ENCODE measurements around the gene PRR23E.

The PRR23E gene

DNA sequence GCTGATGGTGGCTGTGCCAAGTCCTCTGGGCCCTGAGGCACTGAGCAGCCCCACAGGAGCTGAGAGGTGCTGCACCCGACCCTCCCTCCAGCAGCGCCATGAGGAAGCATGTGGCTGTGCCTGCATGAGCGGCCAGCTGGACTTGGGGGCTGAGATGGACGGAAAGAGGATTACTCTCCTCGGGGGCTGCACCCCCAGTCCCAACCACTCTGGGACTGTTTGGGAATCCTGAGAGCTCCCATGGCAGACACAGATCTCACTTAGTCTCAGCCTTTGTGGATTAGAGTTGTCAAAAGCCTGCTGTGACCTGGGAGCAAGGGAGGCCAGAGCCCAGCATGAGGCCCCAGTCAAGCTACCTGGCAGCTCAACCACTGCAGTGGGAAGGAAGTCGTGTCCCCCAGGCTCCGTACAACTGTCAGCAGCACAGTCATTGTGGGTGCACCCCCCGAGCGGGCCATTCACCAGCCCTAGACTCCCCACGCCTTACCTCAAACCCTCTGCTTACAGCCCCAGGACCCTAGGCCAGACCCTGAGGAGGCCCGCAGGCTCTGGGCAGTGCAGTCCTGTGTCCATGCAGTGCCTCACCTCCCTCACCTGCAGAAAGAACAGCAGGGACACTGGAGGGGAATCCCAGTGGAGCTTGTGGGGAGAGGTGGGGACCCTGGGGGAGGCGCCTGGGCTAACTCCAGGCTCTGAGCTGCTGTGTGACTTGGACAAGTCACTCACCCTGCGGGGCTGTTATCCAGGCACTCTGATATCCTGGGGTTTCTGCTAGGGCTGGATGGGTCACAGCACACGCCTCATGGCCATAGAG lies 17.1 kb downstream of the PRR23E start:
- no peak for DNase-seq (ENCODE audit: low read depth in 2 of 2)

DNA sequence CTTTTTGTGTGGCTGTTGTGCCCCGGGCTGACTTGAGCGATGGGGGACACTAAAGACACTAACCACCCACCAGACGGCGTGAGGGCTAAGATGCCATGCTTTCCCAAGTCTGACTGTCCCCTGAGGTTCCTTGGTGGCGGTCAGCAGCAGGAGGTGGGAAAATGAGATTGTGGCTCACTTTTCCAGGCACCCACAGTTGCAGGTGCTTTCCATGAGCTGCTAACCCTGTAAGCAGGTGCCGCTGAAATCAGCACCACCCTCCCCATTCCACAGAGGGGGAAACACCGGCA lies 17.7 kb downstream of the PRR23E start:
- DNase-seq (ENCODE audit: low read depth in 2 of 2): no peak

GRCh38 chr3:127211118-127212060 lies 18.5 kb downstream of the PRR23E start:
- DNase-seq (ENCODE audit: low read depth in 2 of 2): no peak

DNA sequence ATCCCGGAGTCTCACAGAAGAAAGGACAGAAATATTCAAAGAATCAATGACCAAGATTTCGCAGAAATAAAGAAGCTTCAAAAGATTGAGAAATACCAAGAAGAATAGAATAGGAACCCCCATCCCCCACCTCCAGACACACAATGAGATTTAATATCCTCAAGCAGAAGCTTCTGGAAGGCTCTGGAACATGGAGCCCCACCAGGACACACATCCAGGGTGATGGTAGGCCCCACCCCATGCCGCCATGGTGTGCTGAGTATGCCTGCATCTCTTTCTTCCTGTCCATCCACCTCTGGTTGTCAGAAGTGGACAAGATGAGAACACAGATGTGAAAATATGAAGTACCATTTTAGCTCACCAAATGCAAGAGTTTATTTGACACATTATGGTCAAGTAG lies 19.3 kb downstream of the PRR23E start:
- no peak for DNase-seq (ENCODE audit: low read depth in 2 of 2)

DNA sequence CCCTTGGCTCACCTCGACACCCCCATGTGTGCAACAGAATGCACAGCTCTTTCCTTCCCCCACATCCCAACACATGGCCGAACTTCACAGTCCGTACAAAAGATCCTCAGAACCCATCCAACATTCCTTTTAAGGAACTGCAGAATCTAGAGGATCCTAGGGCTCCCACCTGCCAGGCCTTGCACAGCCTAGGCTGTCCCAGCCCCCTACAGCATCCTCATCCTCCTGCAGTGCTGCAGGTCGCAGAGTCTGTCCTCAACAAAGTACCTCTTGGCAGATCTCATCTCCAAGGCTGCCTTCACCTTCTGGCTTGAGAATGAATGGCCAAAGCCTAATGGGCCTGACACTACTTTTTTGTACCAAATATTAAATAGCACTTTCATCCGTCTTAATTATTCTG lies 19.8 kb downstream of the PRR23E start:
- DNase-seq (ENCODE audit: low read depth in 2 of 2): no peak

DNA sequence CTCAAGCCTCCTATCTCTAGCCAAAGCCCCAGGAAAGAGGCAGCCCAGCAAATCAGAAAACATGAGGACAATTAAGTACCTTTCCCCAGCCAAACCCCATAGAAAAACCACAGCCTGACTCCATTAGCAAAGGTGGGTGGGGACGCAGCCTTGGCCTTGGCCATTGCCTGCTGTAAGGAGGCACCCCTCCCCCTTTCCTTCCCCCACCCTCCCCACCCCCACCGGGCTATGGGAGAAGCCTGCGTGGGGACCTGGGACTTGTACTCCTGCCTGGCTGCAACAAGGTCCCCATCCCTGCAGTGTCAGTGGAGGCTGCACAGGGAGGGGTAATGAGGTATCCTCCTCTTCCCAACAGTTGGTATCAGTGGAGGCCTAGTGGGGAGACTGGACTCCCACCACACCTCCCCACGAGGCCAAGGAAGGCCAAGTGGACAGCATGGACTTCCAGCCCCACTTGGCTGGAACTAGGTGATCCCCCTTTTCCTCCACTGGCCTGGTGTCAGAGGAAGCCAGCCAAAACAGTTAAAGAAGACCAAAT lies 20.5 kb downstream of the PRR23E start:
- no peak for DNase-seq (ENCODE audit: low read depth in 2 of 2)

DNA sequence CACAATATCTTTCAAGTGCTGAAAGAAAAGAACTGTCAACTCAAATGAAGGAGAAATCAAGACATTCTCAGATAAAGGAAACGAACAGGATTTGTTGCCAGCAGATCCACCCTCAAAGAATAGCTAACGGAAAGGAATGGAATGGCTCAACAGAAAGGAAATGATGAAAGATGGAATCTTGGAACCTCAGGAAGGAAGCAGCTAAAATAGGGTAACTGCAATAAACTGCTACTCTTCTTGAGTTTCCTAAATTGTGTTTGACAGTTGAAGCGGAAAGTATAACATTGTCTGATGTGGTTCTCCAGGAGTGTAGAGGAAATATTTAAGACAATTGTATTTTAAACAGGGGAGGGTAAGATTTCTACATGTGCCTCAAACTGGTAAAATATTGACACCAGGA lies 22.0 kb downstream of the PRR23E start:
- no peak for DNase-seq (ENCODE audit: low read depth in 2 of 2)

DNA sequence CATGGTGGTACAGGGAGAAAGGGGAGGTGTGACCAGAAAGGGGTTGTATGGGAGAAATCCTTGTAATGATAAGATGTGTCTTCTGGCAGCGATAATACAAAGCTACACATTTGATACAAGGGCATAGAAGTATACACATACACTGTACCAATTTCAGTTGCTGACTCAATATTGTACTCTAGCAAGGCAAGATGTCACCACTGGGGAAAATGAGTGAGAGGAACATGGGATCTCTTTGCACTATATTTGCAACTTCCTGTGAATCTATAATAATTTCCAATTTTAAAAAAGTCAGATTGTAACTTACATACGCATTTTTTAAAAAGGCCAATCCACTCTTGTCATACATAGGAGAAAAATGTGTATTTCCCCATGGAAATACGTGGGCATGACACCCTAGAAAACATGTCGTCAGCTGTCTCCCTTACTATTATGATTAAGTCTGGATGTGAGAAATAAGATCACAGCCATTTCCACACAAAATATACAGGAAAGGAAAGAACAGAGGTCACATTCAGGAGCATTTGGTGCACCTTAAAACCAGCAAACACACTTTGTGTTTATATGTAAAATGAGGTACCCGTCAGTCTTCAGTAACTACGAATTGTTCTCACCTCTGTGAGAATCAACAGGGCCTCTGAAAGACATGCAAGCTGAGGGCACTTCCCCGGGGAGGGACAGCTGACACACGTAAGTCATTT lies 22.9 kb downstream of the PRR23E start:
- no peak for DNase-seq (ENCODE audit: low read depth in 2 of 2)

DNA sequence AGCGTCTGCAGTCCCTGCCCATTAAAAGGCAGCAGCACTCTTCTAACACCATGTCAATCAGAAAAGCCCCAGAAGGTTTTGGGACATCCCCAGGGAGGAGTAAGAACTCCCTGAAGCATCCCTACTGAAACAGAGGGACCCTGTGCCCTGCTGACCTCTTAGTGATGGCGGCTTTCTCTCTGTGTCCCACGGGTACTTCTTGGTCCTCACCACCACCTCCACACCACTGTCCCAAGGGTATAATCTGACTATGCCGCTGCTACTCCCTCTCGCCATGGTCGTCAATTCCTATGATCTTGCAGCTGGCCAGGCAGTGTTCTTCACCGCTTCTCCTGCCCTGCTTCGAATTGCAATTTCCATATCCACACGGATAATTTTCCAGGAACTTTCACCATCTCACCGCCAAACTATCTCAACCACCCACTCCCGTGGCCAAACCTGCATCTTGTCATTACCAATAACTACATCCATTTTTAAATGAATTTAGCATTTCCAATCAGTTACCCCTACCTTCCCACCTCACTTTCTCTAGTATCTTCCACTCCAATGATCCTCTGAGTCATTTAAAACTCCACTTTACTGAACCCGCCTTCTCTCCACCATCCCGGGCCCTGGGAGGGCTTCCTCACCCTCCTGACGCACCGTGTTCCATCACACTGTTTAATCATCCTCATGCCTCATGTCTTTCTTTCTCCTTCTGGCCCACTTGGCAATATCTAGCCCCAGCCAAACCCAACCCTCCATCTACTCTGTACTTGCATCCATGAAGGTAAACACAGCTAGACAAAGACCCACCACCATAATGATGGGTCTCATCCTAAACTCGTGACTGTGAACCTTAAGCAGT lies 23.7 kb downstream of the PRR23E start:
- no peak for DNase-seq (ENCODE audit: low read depth in 2 of 2)

DNA sequence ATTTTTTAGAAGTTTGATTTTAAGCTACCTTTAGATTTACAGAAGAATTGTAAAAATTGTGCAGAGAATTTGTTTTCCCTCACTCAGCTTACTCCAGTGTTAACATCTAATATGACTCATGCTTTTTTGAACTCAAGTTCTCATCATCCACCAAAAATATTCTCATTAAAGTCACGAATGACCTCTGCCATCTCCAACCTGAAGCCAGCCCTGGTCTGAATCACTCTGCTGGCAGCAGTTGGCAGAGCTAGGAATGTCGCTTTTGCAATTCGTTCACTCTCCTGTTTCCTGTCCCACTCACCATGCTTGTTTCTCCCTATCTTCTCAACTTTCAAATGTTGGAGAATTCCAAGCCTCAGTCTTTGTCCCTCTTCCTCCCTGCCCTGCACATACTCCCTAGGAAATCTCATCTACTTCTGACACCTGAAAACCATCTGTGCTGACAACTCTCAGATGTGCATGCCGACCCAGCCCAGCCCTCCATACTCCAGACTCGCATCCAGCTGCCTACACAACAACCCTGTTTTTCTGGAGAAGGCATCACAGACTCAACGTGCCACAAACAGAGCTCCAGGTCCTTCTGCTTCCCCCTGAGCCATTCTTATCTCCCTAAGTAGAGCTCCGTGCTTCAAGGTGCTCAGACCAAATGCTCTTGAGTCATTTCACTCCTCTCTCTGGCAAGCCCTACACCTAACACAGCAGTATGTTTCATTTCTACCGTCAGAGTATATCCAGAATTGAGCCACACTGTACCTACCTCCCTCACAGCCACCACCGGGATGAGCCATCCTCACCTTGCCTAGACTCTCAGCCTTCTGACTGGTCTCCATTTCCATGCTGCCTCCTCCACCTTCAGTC lies 24.9 kb downstream of the PRR23E start:
- DNase-seq (ENCODE audit: low read depth in 2 of 2): no peak

- no peak for DNase-seq (ENCODE audit: low read depth in 2 of 2)
Measured at GRCh38 chr3:127218454-127218922, 25.6 kb downstream of the PRR23E start.

- DNase-seq (ENCODE audit: low read depth in 2 of 2): no peak
Measured at GRCh38 chr3:127220497-127220896, 27.6 kb downstream of the PRR23E start.

- DNase-seq (ENCODE audit: low read depth in 2 of 2): no peak
Measured at GRCh38 chr3:127221037-127221436, 28.1 kb downstream of the PRR23E start.

- DNase-seq (ENCODE audit: low read depth in 2 of 2): no peak
Measured at GRCh38 chr3:127221446-127222035, 28.6 kb downstream of the PRR23E start.

DNA sequence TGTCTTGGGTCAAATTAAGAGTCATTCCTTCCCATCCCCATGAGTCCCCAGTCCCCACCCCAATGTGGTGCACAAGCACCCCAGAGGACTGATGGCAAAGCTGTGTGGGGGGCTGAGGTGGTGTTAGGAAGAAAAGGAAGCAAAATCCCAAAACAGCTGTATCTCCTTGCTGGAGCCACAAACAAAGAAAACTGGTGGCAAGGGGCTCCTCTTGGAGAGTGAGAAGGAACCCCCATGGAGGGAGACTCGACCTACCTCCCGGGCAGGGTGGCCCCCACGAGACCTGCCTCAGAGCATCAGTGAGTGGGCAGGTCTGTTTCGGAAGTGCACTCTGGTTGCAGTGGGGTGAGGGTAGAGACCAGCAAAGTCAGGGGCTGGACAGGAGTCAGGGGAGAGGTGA lies 29.2 kb downstream of the PRR23E start:
- DNase-seq (ENCODE audit: low read depth in 2 of 2): no peak

DNA sequence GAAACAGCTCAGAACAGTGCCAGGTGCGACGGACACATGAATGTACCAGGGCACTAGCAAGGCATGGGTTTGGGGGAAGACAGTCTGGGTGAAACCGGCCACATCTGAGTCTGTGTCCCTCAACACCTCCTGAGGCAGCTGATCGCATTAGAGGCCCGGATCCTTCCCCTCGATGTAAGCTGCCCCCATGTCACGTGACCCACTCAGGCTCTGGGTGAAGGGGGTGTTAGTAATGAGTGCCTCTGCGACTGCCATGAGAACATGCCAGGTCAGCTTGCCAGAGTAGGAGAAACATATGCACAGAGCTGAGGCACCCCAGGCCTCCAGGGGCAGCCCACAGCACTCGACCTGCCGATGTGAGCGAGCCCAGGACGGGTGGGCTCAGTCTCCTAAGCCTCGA lies 29.7 kb downstream of the PRR23E start:
- DNase-seq (ENCODE audit: low read depth in 2 of 2): no peak

DNA sequence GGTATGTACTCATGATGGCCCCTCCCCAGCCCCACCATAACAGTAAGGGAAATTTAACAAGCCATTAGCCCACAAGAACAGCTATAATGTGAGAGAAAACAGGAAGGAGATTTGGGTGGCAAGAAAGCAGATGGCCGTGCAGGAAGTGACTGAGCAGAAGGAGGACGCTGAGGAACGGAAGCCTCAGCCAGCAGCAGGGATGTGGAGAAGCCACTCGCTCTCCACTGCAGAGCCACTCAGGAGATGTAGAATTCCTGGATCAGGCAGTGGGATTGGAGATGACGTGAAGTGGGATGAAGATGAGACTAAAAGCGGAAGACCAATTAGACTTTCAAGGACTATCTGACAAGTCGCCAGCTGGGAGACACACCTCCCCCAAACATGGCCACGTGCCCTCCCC lies 31.2 kb downstream of the PRR23E start:
- DNase-seq (ENCODE audit: low read depth in 2 of 2): no peak

DNA sequence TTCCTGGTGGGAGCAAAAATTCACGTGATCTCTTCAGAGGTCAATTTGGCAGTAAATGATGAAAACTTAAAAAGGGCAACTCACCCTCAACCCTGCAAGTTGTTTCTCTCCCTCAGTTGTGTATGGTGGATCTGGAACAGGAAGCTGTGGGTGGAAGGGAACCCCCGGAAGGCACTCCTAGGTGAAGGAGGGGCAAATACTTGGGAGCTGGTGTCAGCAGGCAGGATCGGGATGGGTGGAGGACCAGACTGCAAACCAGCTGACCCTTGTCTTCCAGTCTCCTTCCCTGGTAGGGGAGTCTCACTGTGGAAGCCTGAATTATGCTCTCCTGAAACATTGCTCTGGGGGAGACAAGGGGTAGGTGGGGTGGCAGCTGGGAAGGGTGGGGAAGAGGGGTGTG lies 33.5 kb downstream of the PRR23E start:
- DNase-seq (ENCODE audit: low read depth in 2 of 2): no peak

GRCh38 chr3:127226946-127227842 lies 34.3 kb downstream of the PRR23E start:
- DNase-seq (ENCODE audit: low read depth in 2 of 2): no peak
